Neutrophil (primary cell): ENCODE data around the gene TRIM26.
A peak's percentile ranks its signal among the peaks of the same experiment; 100 is the strongest.
"Not testable (repeated sequence)": the region's sequence is repeated elsewhere in the genome, so short reads cannot be mapped to it uniquely, and the experiment has no call there.

Experiments
- H3K27ac ChIP-seq: fragments of 200-600 bp; sonication (generic); 2 replicates; pipeline ENCODE4 v1.5.1; 2016; ENCODE audit warnings: mild to moderate bottlenecking, moderate library complexity
- H3K27me3 ChIP-seq: fragments of 200-600 bp; sonication (generic); 2 replicates; pipeline ENCODE4 v1.6.0; 2016; ENCODE audit warnings: mild to moderate bottlenecking
- H3K36me3 ChIP-seq: fragments of 200-600 bp; sonication (generic); 2 replicates; pipeline ENCODE4 v1.5.1; 2017
- H3K4me1 ChIP-seq, 2 experiments: fragments of 200-600 bp in 1 of 2; sonication (generic) in 1 of 2; 1 replicate in 1 of 2; 2 replicates in 1 of 2; pipeline versions ENCODE4 v1.5.1 to v1.6.1; 2013 to 2016; ENCODE audit warnings: low read depth in 1 of 2, low read length in 1 of 2, mild to moderate bottlenecking in 1 of 2, moderate library complexity in 1 of 2; ENCODE audit not compliant: control insufficient read depth in 1 of 2, insufficient read depth in 1 of 2
- H3K4me3 ChIP-seq, 2 experiments: fragments of 200-600 bp in 1 of 2; sonication (generic) in 1 of 2; 1 replicate in 1 of 2; 2 replicates in 1 of 2; pipeline ENCODE4 v1.5.1; 2013 to 2016; ENCODE audit warnings: low read depth in 1 of 2, low read length in 1 of 2, mild to moderate bottlenecking in 1 of 2, moderate library complexity in 1 of 2
- H3K9me3 ChIP-seq: fragments of 200-600 bp; sonication (generic); 2 replicates; pipeline ENCODE4 v1.5.1; 2016
- CTCF ChIP-seq: fragments of 200-600 bp; sonication (generic); IDR thresholded peaks from 2 replicates; pipeline ENCODE4 v1.5.1; 2016; ENCODE audit warnings: antibody characterized with exemption

TRIM26 gene

GRCh38 chr6:30227242-30227722 is 14.1 kb upstream of the TRIM26 start:
- Histone ChIP-seq H3K4me1 (no peaks in the 10 kb centered on the region), H3K4me3 (no peak overlapping the region), H3K27ac (no peak overlapping the region)

GRCh38 chr6:30223339-30223738 is 10.1 kb upstream of the TRIM26 start:
- peaks cover 11% of the 10 kb centered on the region for H3K9me3 ChIP-seq
- no peaks in the 10 kb centered on the region for H3K36me3 ChIP-seq
- H3K27ac ChIP-seq = no peak overlapping the region
- peaks cover 28% of the 10 kb centered on the region for H3K27me3 ChIP-seq
- H3K4me3 ChIP-seq = no peak overlapping the region
- no peak for TF ChIP-seq CTCF
- H3K4me1 ChIP-seq = peaks cover 0 to 3% of the 10 kb centered on the region in 2 experiments

More at GRCh38 chr6:30227242-30227722, 14.1 kb upstream of the TRIM26 start:
- Histone ChIP-seq H3K36me3 (no peaks in the 10 kb centered on the region), H3K9me3 (peaks cover 11% of the 10 kb centered on the region), H3K27me3 (peaks cover 64% of the 10 kb centered on the region)
- TF ChIP-seq CTCF = no peak

- Histone ChIP-seq H3K9me3 (peaks cover 11% of the 10 kb centered on the region), H3K27me3 (peaks cover 16% of the 10 kb centered on the region)
- H3K27ac ChIP-seq, H3K4me1 ChIP-seq, H3K4me3 ChIP-seq, H3K36me3 ChIP-seq: not testable (repeated sequence)
Observed at GRCh38 chr6:30221956-30222355, 8.8 kb upstream of the TRIM26 start.

- H3K36me3 ChIP-seq, H3K4me3 ChIP-seq, H3K4me1 ChIP-seq, H3K27ac ChIP-seq: not testable (repeated sequence)
- Histone ChIP-seq H3K9me3 (peaks cover 11% of the 10 kb centered on the region), H3K27me3 (peaks cover 14% of the 10 kb centered on the region)
Observed at GRCh38 chr6:30221395-30221794, 8.2 kb upstream of the TRIM26 start.

- no peaks in the 10 kb centered on the region for H3K36me3 ChIP-seq
- peak; percentile 46 for TF ChIP-seq CTCF
- H3K27me3 ChIP-seq = no peaks in the 10 kb centered on the region
- peaks cover 7 to 8% of the 10 kb centered on the region in 2 experiments for H3K4me1 ChIP-seq
- no peak overlapping the region for H3K27ac ChIP-seq
- H3K4me3 ChIP-seq = no peak overlapping the region
- H3K9me3 ChIP-seq = peaks cover 10% of the 10 kb centered on the region
Observed at GRCh38 chr6:30219244-30219643, 6.0 kb upstream of the TRIM26 start.

- H3K9me3 ChIP-seq = no peaks in the 10 kb centered on the region
- TF ChIP-seq CTCF = no peak
- H3K4me3 ChIP-seq = no peak overlapping the region
- H3K27ac ChIP-seq = no peak overlapping the region
- no peaks in the 10 kb centered on the region for H3K27me3 ChIP-seq
- peaks cover 23 to 28% of the 10 kb centered on the region in 2 experiments for H3K4me1 ChIP-seq
- no peaks in the 10 kb centered on the region for H3K36me3 ChIP-seq
Observed at GRCh38 chr6:30216096-30216495, 2.9 kb upstream of the TRIM26 start.

GRCh38 chr6:30214657-30214982 is 1.4 kb upstream of the TRIM26 start:
- Histone ChIP-seq H3K9me3 (no peaks in the 10 kb centered on the region), H3K4me1 (peaks cover 23 to 28% of the 10 kb centered on the region in 2 experiments), H3K27me3 (no peaks in the 10 kb centered on the region), H3K27ac (peak overlapping the region; percentile 94), H3K4me3 (peak overlapping the region; percentile 84 to 99), H3K36me3 (no peaks in the 10 kb centered on the region)
- TF ChIP-seq CTCF = no peak
